ENCODE data around the gene LGI4.

The LGI4 gene

DNA sequence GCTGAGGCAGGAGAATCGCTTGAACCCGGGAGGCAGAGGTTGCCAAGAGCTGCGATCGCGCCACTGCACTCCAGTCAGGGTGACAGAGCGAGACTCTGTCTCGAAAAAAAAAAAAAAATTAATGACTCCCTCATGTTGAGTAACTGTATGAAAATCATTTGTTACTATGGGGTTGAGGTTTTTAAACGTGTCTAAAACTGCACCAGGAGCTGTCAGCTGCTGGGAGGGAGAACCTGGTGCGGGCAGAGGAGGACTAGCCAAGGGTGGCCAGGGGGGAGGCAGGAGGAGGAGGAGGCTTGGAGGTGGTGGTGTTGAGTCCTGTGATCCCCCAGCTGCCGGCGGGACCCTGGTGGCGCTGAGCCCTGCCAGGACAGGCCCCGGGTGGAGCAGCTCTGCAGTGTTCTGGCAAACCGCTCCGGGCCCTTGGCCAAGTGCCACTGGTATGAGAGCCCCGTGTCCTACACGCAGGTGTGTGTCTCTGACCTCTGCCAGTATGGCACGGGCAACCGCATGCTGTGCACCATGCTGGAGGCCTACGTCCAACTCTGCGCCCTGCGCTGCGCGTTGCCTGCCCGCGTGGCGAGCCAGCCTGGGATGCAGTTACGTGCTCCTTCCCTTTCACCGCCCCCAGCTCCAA lies 36.3 kb downstream of the LGI4 start:
- TF ChIP-seq, protein P1, sequence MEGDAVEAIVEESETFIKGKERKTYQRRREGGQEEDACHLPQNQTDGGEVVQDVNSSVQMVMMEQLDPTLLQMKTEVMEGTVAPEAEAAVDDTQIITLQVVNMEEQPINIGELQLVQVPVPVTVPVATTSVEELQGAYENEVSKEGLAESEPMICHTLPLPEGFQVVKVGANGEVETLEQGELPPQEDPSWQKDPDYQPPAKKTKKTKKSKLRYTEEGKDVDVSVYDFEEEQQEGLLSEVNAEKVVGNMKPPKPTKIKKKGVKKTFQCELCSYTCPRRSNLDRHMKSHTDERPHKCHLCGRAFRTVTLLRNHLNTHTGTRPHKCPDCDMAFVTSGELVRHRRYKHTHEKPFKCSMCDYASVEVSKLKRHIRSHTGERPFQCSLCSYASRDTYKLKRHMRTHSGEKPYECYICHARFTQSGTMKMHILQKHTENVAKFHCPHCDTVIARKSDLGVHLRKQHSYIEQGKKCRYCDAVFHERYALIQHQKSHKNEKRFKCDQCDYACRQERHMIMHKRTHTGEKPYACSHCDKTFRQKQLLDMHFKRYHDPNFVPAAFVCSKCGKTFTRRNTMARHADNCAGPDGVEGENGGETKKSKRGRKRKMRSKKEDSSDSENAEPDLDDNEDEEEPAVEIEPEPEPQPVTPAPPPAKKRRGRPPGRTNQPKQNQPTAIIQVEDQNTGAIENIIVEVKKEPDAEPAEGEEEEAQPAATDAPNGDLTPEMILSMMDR (conservative IDR thresholded peaks at IDR 0.05) = no peak
- no peak overlapping the region for H3K27ac ChIP-seq

DNA sequence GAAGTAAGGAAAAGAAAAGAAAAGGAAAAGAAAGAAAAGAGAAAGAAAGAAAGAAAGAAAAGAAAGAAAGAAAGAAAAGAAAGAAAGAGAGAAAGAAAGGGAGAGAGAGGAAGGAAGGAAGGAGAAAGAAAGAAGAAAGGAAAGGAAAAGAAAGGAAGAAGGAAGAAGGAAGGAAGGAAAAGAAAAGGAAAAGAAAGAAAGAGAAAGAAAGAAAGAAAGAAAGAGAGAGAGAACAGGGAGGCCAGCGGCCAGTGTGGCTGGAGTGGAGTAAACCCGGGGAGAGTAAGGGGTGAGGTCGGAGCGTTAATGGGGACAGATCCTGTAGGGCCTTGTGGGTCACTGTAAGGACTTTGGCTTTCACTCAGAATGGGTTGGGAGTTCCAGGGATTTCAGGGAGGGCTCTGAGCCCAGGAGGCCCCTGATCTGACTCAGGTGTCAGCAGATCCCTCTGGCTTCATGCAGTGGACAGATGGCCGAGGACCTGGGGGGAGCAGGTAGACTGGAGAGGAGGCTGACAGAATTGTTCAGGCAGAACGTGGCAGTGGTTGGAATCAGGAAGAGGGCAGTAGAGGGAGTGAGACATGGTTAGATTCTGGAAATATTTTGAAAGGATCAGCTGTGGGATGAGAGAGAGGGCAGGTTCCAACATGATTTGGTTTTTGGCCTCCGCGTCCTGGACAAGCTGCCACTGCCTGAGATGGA lies 39.0 kb downstream of the LGI4 start:
- TF ChIP-seq, protein P1 (conservative IDR thresholded peaks at IDR 0.05) = no peak
- no peak overlapping the region for H3K27ac ChIP-seq

DNA sequence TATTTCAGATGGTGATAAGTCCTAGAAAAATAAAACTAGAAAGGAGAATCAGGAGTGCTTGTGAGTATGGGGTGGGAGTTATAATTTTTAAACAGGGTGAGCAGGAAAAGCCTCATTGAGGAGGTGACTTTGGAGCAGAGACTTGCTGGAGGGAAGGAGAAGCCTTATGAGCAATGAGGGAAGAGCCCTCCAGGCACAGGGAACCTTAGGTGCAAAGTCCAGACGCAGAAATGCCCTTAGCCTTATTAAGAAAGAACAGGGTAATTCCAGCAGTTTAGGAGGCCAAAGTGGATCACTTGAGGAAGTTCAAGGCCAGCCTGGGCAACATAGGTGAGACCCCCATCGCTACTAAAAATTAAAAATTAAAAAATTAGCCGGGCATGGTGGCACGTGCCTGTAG lies 40.2 kb downstream of the LGI4 start:
- TF ChIP-seq, protein P1 (conservative IDR thresholded peaks at IDR 0.05) = no peak
- H3K27ac ChIP-seq = no peak overlapping the region

DNA sequence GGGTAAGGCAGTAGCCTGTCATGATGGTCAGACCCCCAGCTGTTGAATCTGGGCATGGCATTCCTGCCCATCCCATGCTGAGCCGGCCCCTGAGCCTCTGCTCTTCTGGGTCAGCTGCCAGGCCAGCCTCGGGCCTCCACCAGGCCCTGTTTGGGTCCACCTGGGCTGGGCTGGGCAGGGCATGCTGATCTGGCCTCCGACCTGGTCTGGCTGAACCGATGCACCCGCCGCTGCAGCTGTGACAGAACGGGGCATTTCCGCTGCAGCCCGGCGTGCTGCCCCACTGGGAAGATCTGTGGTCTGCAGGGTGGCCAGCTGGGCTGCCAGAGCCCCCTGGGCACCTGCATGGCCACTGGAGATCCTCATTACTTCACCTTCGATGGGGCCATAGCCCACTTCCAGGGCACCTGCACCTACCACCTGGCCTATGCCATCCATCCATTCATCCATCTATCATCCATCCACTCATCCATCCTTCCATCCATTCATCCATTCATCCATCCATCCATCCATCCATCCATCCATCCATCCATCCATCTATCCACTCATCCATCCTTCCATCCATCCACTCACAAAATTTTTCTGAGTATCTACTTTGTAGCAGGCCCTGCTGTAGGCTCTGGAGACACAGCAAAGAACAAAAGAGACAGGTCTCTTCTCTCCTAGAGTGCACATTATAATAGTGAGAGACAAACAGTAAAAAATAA lies 40.8 kb downstream of the LGI4 start:
- no peak overlapping the region for H3K27ac ChIP-seq
- TF ChIP-seq, protein P1 (conservative IDR thresholded peaks at IDR 0.05) = no peak

DNA sequence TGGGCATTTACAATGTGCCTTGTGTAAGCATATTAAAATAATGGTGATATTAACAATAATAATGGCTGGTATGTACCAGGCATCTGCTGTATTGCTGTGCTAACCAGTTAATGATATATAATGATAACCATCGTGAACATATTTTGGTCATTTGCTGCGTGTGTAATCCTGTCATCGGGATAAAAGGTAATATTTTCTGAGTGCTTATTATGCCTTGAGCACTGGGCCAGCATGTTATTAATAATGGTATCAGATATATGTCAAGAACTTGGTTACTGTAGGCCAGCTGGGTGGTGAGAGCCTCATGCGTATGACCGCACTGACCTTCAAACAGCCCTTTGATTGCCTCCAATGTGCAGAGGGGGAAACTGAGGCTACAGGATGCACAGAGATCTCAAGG lies 41.4 kb downstream of the LGI4 start:
- no peak overlapping the region for H3K27ac ChIP-seq
- TF ChIP-seq, protein P1 (conservative IDR thresholded peaks at IDR 0.05) = no peak

DNA sequence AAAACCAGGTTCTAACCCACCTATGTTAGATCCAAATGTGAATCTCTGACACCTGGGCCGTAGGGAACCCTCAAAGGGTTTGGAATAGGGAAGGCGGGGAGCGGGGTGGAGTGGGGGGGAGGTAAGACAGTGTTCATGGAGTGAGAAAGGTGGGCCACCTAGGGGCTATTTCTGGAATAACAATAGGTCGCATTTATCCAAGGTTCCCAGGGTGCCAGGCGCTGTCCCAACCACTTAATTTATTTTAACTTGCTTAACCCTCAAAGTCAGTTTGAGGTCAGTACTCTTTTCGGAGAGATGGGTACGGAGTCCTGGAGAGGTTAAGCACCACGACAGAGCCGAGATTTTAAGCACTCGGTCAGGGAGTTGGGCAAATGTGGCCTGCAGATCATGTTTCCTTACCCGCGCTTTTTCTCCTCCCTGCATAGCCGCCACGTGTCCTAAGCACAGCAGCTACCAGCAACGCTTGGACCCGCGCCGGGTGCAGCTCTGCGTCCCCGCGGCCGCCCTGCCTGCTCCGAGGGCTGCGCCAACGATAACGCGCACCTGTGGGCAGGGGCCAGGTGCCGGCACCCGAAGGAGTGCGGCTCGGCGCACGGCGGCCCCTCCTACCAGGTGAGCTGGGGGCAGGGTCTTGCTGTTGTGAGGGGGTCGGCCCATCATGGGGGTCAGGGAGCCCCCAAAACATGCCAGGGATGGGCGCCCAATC lies 44.2 kb downstream of the LGI4 start:
- TF ChIP-seq, protein P1 (conservative IDR thresholded peaks at IDR 0.05) = peak; percentile 86
- peak overlapping the region; percentile 68 for H3K27ac ChIP-seq

DNA sequence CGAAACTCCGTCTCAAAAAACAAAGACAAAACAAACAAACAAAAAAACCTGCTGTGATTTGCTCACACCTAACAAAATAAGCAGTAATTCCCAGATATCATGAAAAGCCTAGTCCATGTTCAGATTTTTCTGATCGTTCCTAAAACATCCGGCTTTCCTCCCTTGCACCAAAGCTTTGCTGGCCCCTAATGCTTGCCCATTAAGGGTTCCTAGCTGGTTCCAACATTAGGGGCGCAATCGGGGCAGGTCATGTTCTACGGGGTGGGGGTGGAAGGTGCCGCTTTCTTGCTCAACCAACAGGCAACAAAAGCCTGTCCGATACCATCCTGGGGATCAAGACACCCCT lies 44.7 kb downstream of the LGI4 start:
- H3K27ac ChIP-seq = peak overlapping the region; percentile 68
- TF ChIP-seq, protein P1 (conservative IDR thresholded peaks at IDR 0.05) = no peak
